Right lobe of liver (tissue), 4 donors: Measurements from ENCODE around the gene CHRD.

Experiments
- CTCF ChIP-seq, 4 donors: fragments of 200-600 bp in 3 of 4; fragments of 450-650 bp in 1 of 4; IDR thresholded peaks; one replicate each; pipeline versions ENCODE4 v1.5.1 to v1.8.0; 2016 to 2022; ENCODE audit warnings: antibody characterized with exemption in 4 of 4, mild to moderate bottlenecking in 2 of 4
- POLR2A ChIP-seq: fragments of 450-650 bp; IDR thresholded peaks from one replicate; pipeline ENCODE4 v1.6.1; 2017; ENCODE audit warnings: antibody characterized with exemption, mild to moderate bottlenecking
- donor health status: DM: no; HTN: no; CAD: no.
- donor health status: DM: no; HTN: no; CAD: no.
- donor health status: DM: no; HTN: yes; CAD: no.

GRCh38 chr3:184430940-184431339 lies 51.1 kb downstream of the CHRD start:
- no peak for TF ChIP-seq CTCF (IDR thresholded peaks at IDR 0.05)
- no peak for TF ChIP-seq POLR2A
